Tibial nerve (tissue), 4 donors: ENCODE results near the gene NFIA.

Source experiments
- CTCF ChIP-seq, 5 experiments: fragments of 200-600 bp in 3 of 5; fragments of 450-650 bp in 2 of 5; sonication (generic) in 3 of 5; IDR thresholded peaks; one replicate each; pipeline ENCODE4 v1.5.1; 2016 to 2019; ENCODE audit warnings: antibody characterized with exemption in 5 of 5, mild to moderate bottlenecking in 3 of 5, moderate library complexity in 2 of 5
- EP300 ChIP-seq, 2 donors: sonication (generic); formaldehyde crosslinking; IDR thresholded peaks; one replicate each; pipeline ENCODE4 v1.6.1; 2017; ENCODE audit warnings: antibody characterized with exemption in 2 of 2, mild to moderate bottlenecking in 1 of 2

GRCh38 chr1:61073871-61074270 lies 8.5 kb upstream of the NFIA start:
- TF ChIP-seq CTCF (IDR thresholded peaks at IDR 0.05) (no peak), EP300 (IDR thresholded peaks at IDR 0.05) (no peak)
